Endothelial cell of umbilical vein (primary cell): ENCODE measurements around the gene RBM26.

ENCODE experiments used
- CTCF ChIP-seq, 2 donors: IDR thresholded peaks; 1 replicate in 1 of 2; 2 replicates in 1 of 2; pipeline ENCODE4 v1.5.1; 2011; ENCODE audit warnings: low read length in 2 of 2, mild to moderate bottlenecking in 2 of 2, moderate library complexity in 2 of 2, control low read depth in 1 of 2, inconsistent platforms in 1 of 2, low read depth in 1 of 2; ENCODE audit not compliant: insufficient read depth in 1 of 2; ENCODE audit errors: extremely low read depth in 1 of 2
- EZH2 ChIP-seq: IDR thresholded peaks from 2 replicates; pipeline ENCODE4 v1.6.1; 2012; ENCODE audit warnings: borderline replicate concordance, low read depth, mild to moderate bottlenecking, moderate library complexity, low read length, inconsistent platforms; ENCODE audit not compliant: severe bottlenecking
- GATA2 ChIP-seq: IDR thresholded peaks from 2 replicates; pipeline ENCODE4 v1.7.0; 2011; ENCODE audit warnings: low read depth, mild to moderate bottlenecking, moderate library complexity, mixed read lengths, low read length; ENCODE audit not compliant: insufficient read length, insufficient read depth
- JUN ChIP-seq: IDR thresholded peaks from 2 replicates; pipeline ENCODE4 v1.6.1; 2011; ENCODE audit warnings: borderline replicate concordance, low read depth; ENCODE audit not compliant: insufficient read length, insufficient read depth
- MYC ChIP-seq: IDR thresholded peaks from one replicate; pipeline ENCODE4 v1.6.1; 2011; ENCODE audit warnings: mild to moderate bottlenecking, low read depth, low read length
- POLR2A ChIP-seq: IDR thresholded peaks from 2 replicates; pipeline ENCODE4 v1.6.1; 2012; ENCODE audit warnings: low read depth, mild to moderate bottlenecking, control low read depth, low read length
- POLR2AphosphoS5 ChIP-seq: IDR thresholded peaks from 2 replicates; pipeline ENCODE4 v1.6.1; 2012; ENCODE audit warnings: low read depth, mild to moderate bottlenecking, control low read depth, low read length, moderate library complexity; ENCODE audit not compliant: insufficient read depth
- TF ChIP-seq, protein P1 (sequence below): IDR thresholded peaks from 2 replicates; pipeline ENCODE4 v1.6.1; 2011; ENCODE audit not compliant: insufficient read depth, insufficient read length

DNA sequence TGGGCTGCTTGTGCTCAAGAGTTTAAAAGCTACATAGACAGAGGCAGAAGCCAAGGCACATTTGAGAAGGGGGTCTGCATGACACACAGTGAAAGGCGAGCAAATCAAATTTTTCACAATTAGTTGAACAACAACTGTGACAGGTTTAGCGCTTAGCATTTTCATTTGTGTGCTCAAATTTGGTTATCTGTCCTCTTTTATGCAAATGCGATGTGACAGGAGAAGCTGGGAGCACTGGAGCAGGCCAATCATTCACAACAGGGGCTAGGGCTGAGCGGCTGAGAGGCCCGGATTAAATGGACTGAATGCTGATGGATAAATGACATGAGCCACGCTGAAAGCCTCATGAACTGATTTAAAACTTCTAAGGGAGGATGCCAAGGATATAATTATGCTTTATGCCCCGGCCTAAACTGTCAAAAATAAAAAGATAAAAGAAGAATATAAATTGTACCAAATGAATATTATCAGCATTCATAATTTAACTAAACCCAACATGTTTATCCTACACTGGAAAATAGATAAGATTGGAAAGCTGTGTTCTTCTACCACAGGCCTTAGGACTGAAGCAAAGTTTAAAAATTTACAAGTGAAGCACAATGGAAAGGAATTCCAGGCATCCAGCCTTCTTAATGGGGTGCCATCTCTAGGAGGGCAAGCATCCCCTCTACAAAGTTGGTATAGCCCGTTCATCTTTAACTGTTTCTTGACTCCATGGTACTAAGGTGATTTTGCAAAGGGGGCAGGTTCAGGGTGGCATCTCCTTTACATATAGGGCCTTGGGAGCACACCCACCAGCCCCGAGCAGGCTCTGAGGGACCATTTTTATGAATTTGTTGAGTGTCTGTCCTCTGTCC, 117.9 kb downstream of the RBM26 start:
- TF ChIP-seq GATA2 (no peak), POLR2AphosphoS5 (no peak), CTCF (IDR thresholded peaks at IDR 0.05; ENCODE audit: extremely low read depth in 1 of 2, insufficient read depth in 1 of 2, low read depth in 1 of 2, low read length in 2 of 2) (no peak), POLR2A (no peak), MYC (no peak), EZH2 (no peak), JUN (no peak)
- TF ChIP-seq, protein P1, sequence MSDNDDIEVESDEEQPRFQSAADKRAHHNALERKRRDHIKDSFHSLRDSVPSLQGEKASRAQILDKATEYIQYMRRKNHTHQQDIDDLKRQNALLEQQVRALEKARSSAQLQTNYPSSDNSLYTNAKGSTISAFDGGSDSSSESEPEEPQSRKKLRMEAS, result no peak
